GM12865 (cell line): ENCODE measurements around the gene PWWP2A.

Source experiments
- DNase-seq: peaks from one replicate; pipeline ENCODE4 v3.0.0; 2010; ENCODE audit warnings: low read depth
- H3K4me3 ChIP-seq: 2 replicates; pipeline ENCODE4 v1.5.1; 2011; ENCODE audit warnings: mild to moderate bottlenecking, low read depth, low read length, control low read depth
- CTCF ChIP-seq: IDR thresholded peaks from 2 replicates; pipeline ENCODE4 v1.5.1; 2011; ENCODE audit warnings: low read length, control low read depth, low read depth, inconsistent platforms; ENCODE audit not compliant: insufficient read depth; ENCODE audit errors: missing control alignments

Gene PWWP2A

GRCh38 chr5:160162910-160163309 is 43.7 kb upstream of the PWWP2A start:
- TF ChIP-seq CTCF, result no peak
- no peak for DNase-seq
- H3K4me3 ChIP-seq, result no peak overlapping the region

- DNase-seq, result no peak
- no peak for TF ChIP-seq CTCF
- H3K4me3 ChIP-seq, result no peak overlapping the region
These were observed 42.4 kb upstream of the PWWP2A start for GRCh38 chr5:160161626-160162025.

- peak; percentile 43 for DNase-seq
These were observed 41.6 kb upstream of the PWWP2A start for GRCh38 chr5:160160875-160161274.

GRCh38 chr5:160159991-160160792 is 40.9 kb upstream of the PWWP2A start:
- DNase-seq, result peak; percentile 90
- H3K4me3 ChIP-seq, result peak overlapping the region; percentile 41
- TF ChIP-seq CTCF, result no peak

More at GRCh38 chr5:160160875-160161274, 41.6 kb upstream of the PWWP2A start:
- peak overlapping the region; percentile 41 for H3K4me3 ChIP-seq

- peak; percentile 11 for TF ChIP-seq CTCF
- peak; percentile 44 for DNase-seq
- H3K4me3 ChIP-seq, result no peak overlapping the region
These were observed 38.8 kb upstream of the PWWP2A start for GRCh38 chr5:160158087-160158486.

GRCh38 chr5:160155017-160155750 is 35.9 kb upstream of the PWWP2A start:
- no peak for DNase-seq
- H3K4me3 ChIP-seq, result no peak overlapping the region
- TF ChIP-seq CTCF, result no peak

- no peak overlapping the region for H3K4me3 ChIP-seq
- TF ChIP-seq CTCF, result no peak
- DNase-seq, result peak; percentile 57
These were observed 33.7 kb upstream of the PWWP2A start for GRCh38 chr5:160152901-160153300.
